Breast epithelium (tissue), 4 donors: ENCODE results near the gene TRIO. TPM values are rescaled to one million over a fixed set of nuclear protein-coding genes. Genes with fewer than 3 reads are reported as not detected.

Experiments used
- DNase-seq, 2 donors: peaks; one replicate each; pipeline ENCODE4 v3.0.0-alpha.2; 2019; ENCODE audit warnings: low spot score in 2 of 2
- H3K27ac ChIP-seq, 2 donors: fragments of 200-600 bp; sonication (generic) in 1 of 2; one replicate each; pipeline ENCODE4 v1.5.1; 2016 to 2019; ENCODE audit warnings: mild to moderate bottlenecking in 1 of 2
- H3K27me3 ChIP-seq, 2 donors: fragments of 200-600 bp; sonication (generic) in 1 of 2; one replicate each; pipeline versions ENCODE4 v1.5.1 to v1.6.0; 2017 to 2019; ENCODE audit warnings: control low read depth in 1 of 2, mild to moderate bottlenecking in 1 of 2
- H3K36me3 ChIP-seq: fragments of 200-600 bp; one replicate; pipeline ENCODE4 v1.5.1; 2019
- H3K4me1 ChIP-seq, 2 donors: fragments of 200-600 bp; sonication (generic); one replicate each; pipeline ENCODE4 v1.5.1; 2016 to 2019; ENCODE audit warnings: control low read depth in 1 of 2
- H3K4me3 ChIP-seq, 3 donors: fragments of 200-600 bp; sonication (generic); 1 replicate in 2 of 3; 2 replicates in 1 of 3; pipeline ENCODE4 v1.5.1; 2016 to 2019; ENCODE audit warnings: mild to moderate bottlenecking in 3 of 3, moderate library complexity in 2 of 3
- H3K9me3 ChIP-seq, 2 donors: fragments of 200-600 bp; sonication (generic) in 1 of 2; one replicate each; pipeline ENCODE4 v1.5.1; 2016 to 2019; ENCODE audit warnings: control low read depth in 1 of 2
- POLR2A ChIP-seq: fragments of 450-650 bp; IDR thresholded peaks from one replicate; pipeline ENCODE4 v1.6.1; 2016; ENCODE audit warnings: antibody characterized with exemption, mild to moderate bottlenecking, moderate library complexity
- POLR2AphosphoS5 ChIP-seq, 3 donors: sonication (generic); formaldehyde crosslinking; IDR thresholded peaks; one replicate each; pipeline ENCODE4 v1.6.1; 2017; ENCODE audit warnings: antibody characterized with exemption in 3 of 3
- intact Hi-C: fragments of 100-400 bp; cut with DNase I; formaldehyde crosslinking; loops from one replicate; pipeline ENCODE4 v1.15.1; 2023; ENCODE audit warnings: low total_unique reads
- total RNA-seq, 3 donors: library from RNA; depleted of rRNA; stranded (reverse); fragments of >200 nt; gene quantifications; one replicate each; pipeline ENCODE4 v1.1.0, GENCODE V29; 2016
- TF ChIP-seq, protein P1 (sequence below), 3 donors: fragments of 450-650 bp; IDR thresholded peaks; one replicate each; pipeline ENCODE4 v1.5.1; 2016 to 2017; ENCODE audit warnings: antibody characterized with exemption in 3 of 3, mild to moderate bottlenecking in 3 of 3, moderate library complexity in 3 of 3

Gene TRIO
- total RNA-seq, 3 donors from 2014 or later: 191 to 209 (median 193) TPM

DNA sequence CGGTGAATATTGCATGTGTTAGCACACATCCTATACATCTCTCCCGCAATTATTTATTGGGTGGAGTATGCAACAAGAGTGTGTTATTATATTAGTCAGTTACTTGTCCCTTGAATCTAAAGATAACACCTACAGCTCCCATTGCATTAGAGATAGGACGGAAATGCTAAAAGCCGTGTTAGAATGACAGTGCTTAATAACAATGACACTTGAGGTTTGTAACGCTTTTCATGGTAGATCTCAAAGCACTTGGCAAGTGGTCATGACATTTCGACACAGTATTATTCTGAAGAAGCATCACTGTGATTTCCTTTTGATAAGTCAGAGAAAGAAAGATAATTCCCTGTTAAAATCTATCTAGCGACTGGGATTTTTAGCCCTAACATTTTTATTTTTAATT lies 33.4 kb upstream of the TRIO start:
- no peak overlapping the region for H3K27ac ChIP-seq

DNA sequence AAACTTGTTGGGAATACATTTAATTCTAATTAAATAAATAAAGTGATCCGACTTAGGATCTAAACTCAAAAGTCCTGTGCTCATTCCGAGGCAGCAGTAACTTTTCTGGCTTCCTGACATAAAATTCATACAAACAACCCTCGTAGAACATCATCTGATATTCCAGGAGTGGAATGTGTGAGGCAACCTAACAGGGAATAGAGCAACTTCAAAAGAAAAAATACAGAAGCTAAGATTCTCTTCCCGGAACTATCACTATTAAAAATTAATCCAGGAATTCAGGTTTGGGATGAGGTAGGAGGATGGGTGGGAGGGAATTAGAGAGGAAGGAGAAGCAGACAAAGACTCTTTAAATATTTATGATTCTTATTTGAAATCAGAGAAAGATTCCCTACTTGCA lies 32.9 kb upstream of the TRIO start:
- TF ChIP-seq POLR2AphosphoS5 (IDR thresholded peaks at IDR 0.05): no peak
- no peak for TF ChIP-seq POLR2A
- TF ChIP-seq, protein P1, sequence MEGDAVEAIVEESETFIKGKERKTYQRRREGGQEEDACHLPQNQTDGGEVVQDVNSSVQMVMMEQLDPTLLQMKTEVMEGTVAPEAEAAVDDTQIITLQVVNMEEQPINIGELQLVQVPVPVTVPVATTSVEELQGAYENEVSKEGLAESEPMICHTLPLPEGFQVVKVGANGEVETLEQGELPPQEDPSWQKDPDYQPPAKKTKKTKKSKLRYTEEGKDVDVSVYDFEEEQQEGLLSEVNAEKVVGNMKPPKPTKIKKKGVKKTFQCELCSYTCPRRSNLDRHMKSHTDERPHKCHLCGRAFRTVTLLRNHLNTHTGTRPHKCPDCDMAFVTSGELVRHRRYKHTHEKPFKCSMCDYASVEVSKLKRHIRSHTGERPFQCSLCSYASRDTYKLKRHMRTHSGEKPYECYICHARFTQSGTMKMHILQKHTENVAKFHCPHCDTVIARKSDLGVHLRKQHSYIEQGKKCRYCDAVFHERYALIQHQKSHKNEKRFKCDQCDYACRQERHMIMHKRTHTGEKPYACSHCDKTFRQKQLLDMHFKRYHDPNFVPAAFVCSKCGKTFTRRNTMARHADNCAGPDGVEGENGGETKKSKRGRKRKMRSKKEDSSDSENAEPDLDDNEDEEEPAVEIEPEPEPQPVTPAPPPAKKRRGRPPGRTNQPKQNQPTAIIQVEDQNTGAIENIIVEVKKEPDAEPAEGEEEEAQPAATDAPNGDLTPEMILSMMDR (IDR thresholded peaks at IDR 0.05): no peak
- Histone ChIP-seq H3K4me1 (no peaks in the 10 kb centered on the region), H3K27ac (no peak overlapping the region), H3K36me3 (no peaks in the 10 kb centered on the region), H3K4me3 (no peak overlapping the region), H3K9me3 (no peaks in the 10 kb centered on the region), H3K27me3 (no peaks in the 10 kb centered on the region)
- intact Hi-C loops: no loop called here
- no peak for DNase-seq

More for the DNA sequence above, 33.4 kb upstream of the TRIO start:
- DNase-seq: no peak
- intact Hi-C loops: no loop called here
- Histone ChIP-seq H3K9me3 (no peaks in the 10 kb centered on the region), H3K4me3 (no peak overlapping the region), H3K27me3 (no peaks in the 10 kb centered on the region), H3K36me3 (no peaks in the 10 kb centered on the region), H3K4me1 (no peaks in the 10 kb centered on the region)
- TF ChIP-seq POLR2AphosphoS5 (IDR thresholded peaks at IDR 0.05) (no peak), POLR2A (no peak)
- TF ChIP-seq, protein P1 (IDR thresholded peaks at IDR 0.05): no peak

DNA sequence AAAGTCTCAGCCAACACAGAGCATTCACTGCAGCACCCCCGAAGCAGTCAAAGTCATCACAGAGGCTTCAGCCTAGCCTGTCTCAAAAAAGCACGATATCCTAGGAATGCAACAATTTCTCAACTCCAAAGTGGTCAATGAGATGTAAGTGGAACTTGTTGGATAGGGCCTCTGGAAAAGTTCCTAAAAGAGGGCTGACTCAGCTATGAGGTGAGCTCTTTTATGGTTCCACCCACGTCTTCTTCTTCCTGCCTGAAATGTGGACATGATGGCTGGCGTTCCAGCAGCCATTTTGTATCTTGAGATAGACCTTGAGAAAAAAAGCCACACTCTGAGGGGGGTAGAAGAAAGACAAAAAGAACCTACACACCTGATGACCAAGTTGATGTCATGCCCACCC lies 32.5 kb upstream of the TRIO start:
- H3K27me3 ChIP-seq: no peaks in the 10 kb centered on the region
- H3K36me3 ChIP-seq: no peaks in the 10 kb centered on the region
- TF ChIP-seq POLR2AphosphoS5 (IDR thresholded peaks at IDR 0.05): no peak
- no peak overlapping the region for H3K27ac ChIP-seq
- DNase-seq: no peak
- H3K4me1 ChIP-seq: no peaks in the 10 kb centered on the region
- intact Hi-C loops: no loop called here
- H3K4me3 ChIP-seq: no peak overlapping the region
- no peaks in the 10 kb centered on the region for H3K9me3 ChIP-seq

DNA sequence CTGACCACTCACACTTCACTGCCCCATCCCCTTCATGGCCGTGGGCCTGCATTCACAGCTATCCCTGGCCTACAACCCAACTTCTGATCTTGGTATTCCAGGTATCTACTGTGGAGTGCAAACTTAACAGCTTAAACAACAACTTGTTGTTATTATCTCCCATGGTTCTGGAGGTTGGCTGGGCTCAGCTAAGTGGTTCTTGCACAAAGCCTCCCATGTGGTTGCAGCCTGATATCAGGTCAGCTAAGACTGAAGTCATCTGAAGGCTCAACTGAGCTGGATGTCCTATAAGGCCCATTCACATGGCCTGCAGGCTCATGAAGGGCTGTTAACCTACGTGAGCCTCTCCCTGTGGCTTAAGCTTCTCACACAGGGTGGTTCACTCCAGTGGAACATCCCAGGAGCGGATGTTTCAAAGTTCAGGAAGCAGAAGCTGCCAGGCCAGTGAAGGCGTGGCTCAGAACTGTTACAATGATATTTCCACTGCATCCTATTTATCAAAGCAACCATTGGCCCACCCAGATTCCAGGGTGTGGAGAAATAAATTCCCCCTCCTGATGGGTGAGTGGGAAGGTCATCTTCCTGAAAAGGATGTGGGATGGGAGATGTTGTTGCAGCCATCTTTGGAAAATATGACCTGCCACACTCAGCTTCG lies 30.0 kb upstream of the TRIO start:
- Histone ChIP-seq H3K36me3 (no peaks in the 10 kb centered on the region), H3K4me3 (no peak overlapping the region), H3K27me3 (no peaks in the 10 kb centered on the region), H3K9me3 (no peaks in the 10 kb centered on the region), H3K4me1 (no peaks in the 10 kb centered on the region), H3K27ac (no peak overlapping the region)
- no peak for TF ChIP-seq POLR2A
- TF ChIP-seq, protein P1 (IDR thresholded peaks at IDR 0.05): no peak
- no peak for TF ChIP-seq POLR2AphosphoS5 (IDR thresholded peaks at IDR 0.05)
- no peak for DNase-seq
- intact Hi-C loops: no loop called here

DNA sequence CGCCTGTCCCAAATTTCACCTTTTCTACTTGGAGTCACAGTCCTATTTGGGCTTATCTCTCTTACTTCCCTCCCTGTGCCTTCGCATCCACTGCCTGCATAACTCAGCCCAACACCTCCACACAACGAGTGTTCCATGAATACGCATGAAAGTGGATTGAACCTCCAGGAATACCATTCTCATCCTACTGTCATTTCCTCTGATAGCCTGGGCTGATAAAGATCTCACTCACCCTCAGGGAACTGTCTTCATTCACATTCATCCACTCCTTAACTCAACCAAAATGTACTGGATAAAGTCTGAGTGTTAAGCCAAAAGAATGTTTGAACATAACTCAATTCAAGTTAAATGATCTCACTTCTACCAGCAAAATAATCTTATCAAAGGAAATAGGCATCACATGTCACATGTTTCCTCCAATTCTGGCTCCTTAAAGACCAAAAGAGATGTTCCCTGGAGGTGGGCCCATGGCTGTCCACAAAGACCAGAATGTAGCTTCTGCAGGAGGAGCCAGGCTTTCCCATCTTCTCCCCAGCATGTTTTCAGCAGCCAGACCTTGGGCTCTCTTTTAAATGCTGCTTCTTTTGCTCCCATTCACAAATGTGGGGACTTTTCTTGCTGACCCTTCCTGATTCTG lies 28.4 kb upstream of the TRIO start:
- intact Hi-C loops: no loop called here
- no peaks in the 10 kb centered on the region for H3K36me3 ChIP-seq
- H3K27me3 ChIP-seq: no peaks in the 10 kb centered on the region
- no peaks in the 10 kb centered on the region for H3K9me3 ChIP-seq
- DNase-seq: no peak
- no peaks in the 10 kb centered on the region for H3K4me1 ChIP-seq
- H3K4me3 ChIP-seq: no peak overlapping the region
- TF ChIP-seq POLR2AphosphoS5 (IDR thresholded peaks at IDR 0.05) (no peak), POLR2A (no peak)
- TF ChIP-seq, protein P1 (IDR thresholded peaks at IDR 0.05): no peak
- no peak overlapping the region for H3K27ac ChIP-seq
